Left kidney (tissue), 2 donors: ENCODE measurements around the gene ARFGAP1. TPM values are rescaled to one million over a fixed set of nuclear protein-coding genes. Genes with fewer than 3 reads are reported as not detected.

Experiments
- DNase-seq: peaks from one replicate; pipeline ENCODE4 v3.0.0-alpha.2; 2013
- polyA plus RNA-seq: library from polyadenylated mRNA; unstranded; fragments of 120-200 nt; gene quantifications from one replicate; pipeline ENCODE4 v1.2.1, GENCODE V29; 2013; ENCODE audit not compliant: insufficient read length

ARFGAP1 gene
- polyA plus RNA-seq, 1 donor, result 67.1 TPM

GRCh38 chr20:63307538-63308217 lies 35.1 kb downstream of the ARFGAP1 start:
- DNase-seq, result no peak

- no peak for DNase-seq
These were observed 35.8 kb downstream of the ARFGAP1 start for GRCh38 chr20:63308218-63308911.

GRCh38 chr20:63309261-63310071 lies 36.9 kb downstream of the ARFGAP1 start:
- no peak for DNase-seq

- no peak for DNase-seq
These were observed 37.8 kb downstream of the ARFGAP1 start for GRCh38 chr20:63310265-63310991.

- no peak for DNase-seq
These were observed 38.7 kb downstream of the ARFGAP1 start for GRCh38 chr20:63311186-63311832.

- no peak for DNase-seq
These were observed 39.2 kb downstream of the ARFGAP1 start for GRCh38 chr20:63311833-63312243.

GRCh38 chr20:63312273-63312672 lies 39.7 kb downstream of the ARFGAP1 start:
- DNase-seq, result no peak

GRCh38 chr20:63312690-63313348 lies 40.2 kb downstream of the ARFGAP1 start:
- DNase-seq, result peak; percentile 63

GRCh38 chr20:63313349-63314014 lies 40.9 kb downstream of the ARFGAP1 start:
- DNase-seq, result no peak

GRCh38 chr20:63314015-63314471 lies 41.4 kb downstream of the ARFGAP1 start:
- no peak for DNase-seq

GRCh38 chr20:63314566-63315239 lies 42.1 kb downstream of the ARFGAP1 start:
- no peak for DNase-seq

- DNase-seq, result no peak
These were observed 42.7 kb downstream of the ARFGAP1 start for GRCh38 chr20:63315240-63315689.

- no peak for DNase-seq
These were observed 43.3 kb downstream of the ARFGAP1 start for GRCh38 chr20:63315731-63316491.

GRCh38 chr20:63316502-63316921 lies 43.9 kb downstream of the ARFGAP1 start:
- no peak for DNase-seq

- no peak for DNase-seq
These were observed 44.4 kb downstream of the ARFGAP1 start for GRCh38 chr20:63317061-63317460.

- no peak for DNase-seq
These were observed 45.1 kb downstream of the ARFGAP1 start for GRCh38 chr20:63317601-63318291.

- no peak for DNase-seq
These were observed 46.0 kb downstream of the ARFGAP1 start for GRCh38 chr20:63318391-63319163.
